Measurements from ENCODE around the gene MYL9.

- TF ChIP-seq CTCF (IDR thresholded peaks at IDR 0.05): no peak
- no peak for TF ChIP-seq POLR2A (IDR thresholded peaks at IDR 0.05)
Measured at GRCh38 chr20:36569847-36570429, 28.6 kb downstream of the MYL9 start.

Measured in transverse colon (tissue), 3 donors.